Measurements from ENCODE around the gene SDF2L1.

GRCh38 chr22:21661991-21662390 lies 19.9 kb downstream of the SDF2L1 start:
- TF ChIP-seq CTCF (IDR thresholded peaks at IDR 0.05) = no peak
- no peak for TF ChIP-seq EZH2phosphoT487 (IDR thresholded peaks at IDR 0.05)

Measured in neural progenitor cell (in vitro differentiated cells).